Panc1 (cell line): ENCODE results near the gene MYL10. TPM values are rescaled to one million over a fixed set of nuclear protein-coding genes. Genes with fewer than 3 reads are reported as not detected.

Experiments used
- ATAC-seq: fragments of 200-7000 bp; cut with Tn5 transposase; 2 replicates; pipeline ENCODE4 v1.9.1; 2020; ENCODE audit warnings: mild to moderate bottlenecking, moderate library complexity
- BruUV-seq: library from RNA; stranded (reverse); fragments of 400-500 nt; replicated peaks from 2 replicates; lab custom pipeline; 2021; lab: Mats Ljungman, UMichigan
- CTCF ChIA-PET: fragments of 300-600 bp; sonication (Branson Sonifier 250); formaldehyde crosslinking; loops from one replicate; lab custom pipeline; 2022; ENCODE audit warnings: antibody characterized with exemption; lab: Charles Lee
- POLR2A ChIA-PET: fragments of 300-600 bp; sonication (Branson Sonifier 250); formaldehyde crosslinking; loops from one replicate; lab custom pipeline; 2022; ENCODE audit warnings: antibody characterized with exemption; lab: Charles Lee
- DNase-seq: peaks from one replicate; pipeline ENCODE4 v3.0.0-alpha.2; 2010; ENCODE audit warnings: low read depth, low spot score
- H3K27ac ChIP-seq: 2 replicates; pipeline ENCODE4 v1.5.1; 2011; ENCODE audit warnings: mild to moderate bottlenecking, low read length, inconsistent platforms
- H3K27me3 ChIP-seq: fragments of 200-500 bp; sonication (Bioruptor generic); 2 replicates; pipeline ENCODE4 v1.6.0; 2014; ENCODE audit warnings: low read length, inconsistent platforms; ENCODE audit not compliant: control insufficient read depth, insufficient read depth
- H3K36me3 ChIP-seq: fragments of 200-500 bp; sonication (Bioruptor generic); 2 replicates; pipeline ENCODE4 v1.5.1; 2014; ENCODE audit warnings: inconsistent platforms, mild to moderate bottlenecking, low read length, moderate library complexity; ENCODE audit not compliant: control insufficient read depth, insufficient read depth
- H3K4me1 ChIP-seq: 2 replicates; pipeline ENCODE4 v1.5.1; 2011; ENCODE audit warnings: inconsistent platforms, mild to moderate bottlenecking, low read length, moderate library complexity; ENCODE audit not compliant: control insufficient read depth, insufficient read depth
- H3K4me3 ChIP-seq, 2 experiments: 2 replicates each; pipeline ENCODE4 v1.5.1; 2011 to 2012; ENCODE audit warnings: low read depth in 2 of 2, low read length in 2 of 2, mild to moderate bottlenecking in 2 of 2, inconsistent platforms in 1 of 2, moderate library complexity in 1 of 2
- H3K9me3 ChIP-seq: fragments of 200-500 bp; sonication (Bioruptor generic); 2 replicates; pipeline ENCODE4 v1.5.1; 2014; ENCODE audit warnings: low read depth, mild to moderate bottlenecking, inconsistent platforms, low read length, moderate library complexity; ENCODE audit not compliant: control insufficient read depth, insufficient read depth
- POLR2AphosphoS5 ChIP-seq: IDR thresholded peaks from 2 replicates; pipeline ENCODE4 v1.6.1; 2012; ENCODE audit warnings: mild to moderate bottlenecking, low read depth, low read length, moderate library complexity
- SIN3A ChIP-seq: IDR thresholded peaks from 2 replicates; pipeline ENCODE4 v1.6.1; 2012; ENCODE audit warnings: low read depth, mild to moderate bottlenecking, low read length, moderate library complexity, borderline replicate concordance; ENCODE audit not compliant: insufficient read depth
- TCF7L2 ChIP-seq: IDR thresholded peaks from 2 replicates; pipeline ENCODE4 v1.6.1; 2011; ENCODE audit warnings: mild to moderate bottlenecking, low read depth, low read length, inconsistent platforms
- in situ Hi-C: cut with HindIII; loops from 2 replicates; pipeline ENCODE4 v1.10.0; 2016; ENCODE audit warnings: low sequenced_read_pairs, low pct_unique_long_range_greater_than_20kb
- intact Hi-C: fragments of 100-400 bp; cut with micrococcal nuclease; formaldehyde crosslinking; loops from one replicate; pipeline ENCODE4 v1.10.0; 2022; ENCODE audit not compliant: unreplicated experiment
- total RNA-seq: library from RNA; stranded (reverse); gene quantifications from one replicate; pipeline ENCODE4 v1.2.1, GENCODE V29; 2021; ENCODE audit not compliant: unreplicated experiment
- TF ChIP-seq, protein P1 (sequence below): fragments of 450-650 bp; IDR thresholded peaks from 2 replicates; pipeline ENCODE4 v1.5.1; 2017; ENCODE audit warnings: mild to moderate bottlenecking
- TF ChIP-seq, protein P2 (sequence below), 2 experiments: IDR thresholded peaks; 2 replicates each; pipeline ENCODE4 v1.6.1; 2011 to 2012; ENCODE audit warnings: low read depth in 2 of 2, control low read depth in 1 of 2, low read length in 1 of 2, mild to moderate bottlenecking in 1 of 2, moderate library complexity in 1 of 2; ENCODE audit not compliant: insufficient read depth in 1 of 2

MYL10 gene
- total RNA-seq, 1 experiment from 2014 or later, result not detected

DNA sequence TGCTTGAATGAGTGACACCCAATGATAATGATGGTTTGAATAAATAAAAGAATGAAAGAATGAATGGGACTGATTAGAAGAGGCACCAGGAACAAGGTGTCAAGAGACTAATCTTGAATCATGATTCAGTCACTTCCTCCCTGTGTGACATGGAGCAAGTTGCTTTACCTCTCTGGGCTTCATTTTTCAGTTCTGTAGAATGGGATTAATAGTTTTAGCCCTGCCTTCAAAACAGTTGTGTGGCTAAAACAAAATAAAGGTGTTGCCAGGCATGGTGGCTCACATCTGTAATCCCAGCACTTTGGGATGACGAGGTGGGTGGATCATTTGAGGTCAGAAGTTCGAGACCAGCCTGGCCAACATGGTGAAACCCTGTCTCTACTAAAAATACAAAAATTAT, 37.6 kb downstream of the MYL10 start:
- DNase-seq (no peak), ATAC-seq (no peak)
- H3K36me3 ChIP-seq, result no peaks in the 10 kb centered on the region
- ChIA-PET CTCF (interaction anchor here (0.6 to 0.7 kb wide), 2 partner anchors 11 to 1051 kb away, joined by 4 read pairs; no protein-coding TSS in a partner anchor), POLR2A (no interaction called here)
- H3K4me3 ChIP-seq, result no peak overlapping the region
- TF ChIP-seq TCF7L2 (no peak), SIN3A (no peak), POLR2AphosphoS5 (no peak)
- TF ChIP-seq, protein P1, sequence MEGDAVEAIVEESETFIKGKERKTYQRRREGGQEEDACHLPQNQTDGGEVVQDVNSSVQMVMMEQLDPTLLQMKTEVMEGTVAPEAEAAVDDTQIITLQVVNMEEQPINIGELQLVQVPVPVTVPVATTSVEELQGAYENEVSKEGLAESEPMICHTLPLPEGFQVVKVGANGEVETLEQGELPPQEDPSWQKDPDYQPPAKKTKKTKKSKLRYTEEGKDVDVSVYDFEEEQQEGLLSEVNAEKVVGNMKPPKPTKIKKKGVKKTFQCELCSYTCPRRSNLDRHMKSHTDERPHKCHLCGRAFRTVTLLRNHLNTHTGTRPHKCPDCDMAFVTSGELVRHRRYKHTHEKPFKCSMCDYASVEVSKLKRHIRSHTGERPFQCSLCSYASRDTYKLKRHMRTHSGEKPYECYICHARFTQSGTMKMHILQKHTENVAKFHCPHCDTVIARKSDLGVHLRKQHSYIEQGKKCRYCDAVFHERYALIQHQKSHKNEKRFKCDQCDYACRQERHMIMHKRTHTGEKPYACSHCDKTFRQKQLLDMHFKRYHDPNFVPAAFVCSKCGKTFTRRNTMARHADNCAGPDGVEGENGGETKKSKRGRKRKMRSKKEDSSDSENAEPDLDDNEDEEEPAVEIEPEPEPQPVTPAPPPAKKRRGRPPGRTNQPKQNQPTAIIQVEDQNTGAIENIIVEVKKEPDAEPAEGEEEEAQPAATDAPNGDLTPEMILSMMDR, result no peak
- TF ChIP-seq, protein P2, sequence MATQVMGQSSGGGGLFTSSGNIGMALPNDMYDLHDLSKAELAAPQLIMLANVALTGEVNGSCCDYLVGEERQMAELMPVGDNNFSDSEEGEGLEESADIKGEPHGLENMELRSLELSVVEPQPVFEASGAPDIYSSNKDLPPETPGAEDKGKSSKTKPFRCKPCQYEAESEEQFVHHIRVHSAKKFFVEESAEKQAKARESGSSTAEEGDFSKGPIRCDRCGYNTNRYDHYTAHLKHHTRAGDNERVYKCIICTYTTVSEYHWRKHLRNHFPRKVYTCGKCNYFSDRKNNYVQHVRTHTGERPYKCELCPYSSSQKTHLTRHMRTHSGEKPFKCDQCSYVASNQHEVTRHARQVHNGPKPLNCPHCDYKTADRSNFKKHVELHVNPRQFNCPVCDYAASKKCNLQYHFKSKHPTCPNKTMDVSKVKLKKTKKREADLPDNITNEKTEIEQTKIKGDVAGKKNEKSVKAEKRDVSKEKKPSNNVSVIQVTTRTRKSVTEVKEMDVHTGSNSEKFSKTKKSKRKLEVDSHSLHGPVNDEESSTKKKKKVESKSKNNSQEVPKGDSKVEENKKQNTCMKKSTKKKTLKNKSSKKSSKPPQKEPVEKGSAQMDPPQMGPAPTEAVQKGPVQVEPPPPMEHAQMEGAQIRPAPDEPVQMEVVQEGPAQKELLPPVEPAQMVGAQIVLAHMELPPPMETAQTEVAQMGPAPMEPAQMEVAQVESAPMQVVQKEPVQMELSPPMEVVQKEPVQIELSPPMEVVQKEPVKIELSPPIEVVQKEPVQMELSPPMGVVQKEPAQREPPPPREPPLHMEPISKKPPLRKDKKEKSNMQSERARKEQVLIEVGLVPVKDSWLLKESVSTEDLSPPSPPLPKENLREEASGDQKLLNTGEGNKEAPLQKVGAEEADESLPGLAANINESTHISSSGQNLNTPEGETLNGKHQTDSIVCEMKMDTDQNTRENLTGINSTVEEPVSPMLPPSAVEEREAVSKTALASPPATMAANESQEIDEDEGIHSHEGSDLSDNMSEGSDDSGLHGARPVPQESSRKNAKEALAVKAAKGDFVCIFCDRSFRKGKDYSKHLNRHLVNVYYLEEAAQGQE (IDR thresholded peaks at IDR 0.05; ENCODE audit: insufficient read depth in 1 of 2, low read depth in 2 of 2, low read length in 1 of 2), result no peak
- no peaks in the 10 kb centered on the region for H3K9me3 ChIP-seq
- in situ Hi-C loops, result no loop called here
- no peak overlapping the region for H3K27ac ChIP-seq
- BruUV-seq, result no TSS peak
- H3K27me3 ChIP-seq, result no peaks in the 10 kb centered on the region
- intact Hi-C loops, result no loop called here
- no peaks in the 10 kb centered on the region for H3K4me1 ChIP-seq

DNA sequence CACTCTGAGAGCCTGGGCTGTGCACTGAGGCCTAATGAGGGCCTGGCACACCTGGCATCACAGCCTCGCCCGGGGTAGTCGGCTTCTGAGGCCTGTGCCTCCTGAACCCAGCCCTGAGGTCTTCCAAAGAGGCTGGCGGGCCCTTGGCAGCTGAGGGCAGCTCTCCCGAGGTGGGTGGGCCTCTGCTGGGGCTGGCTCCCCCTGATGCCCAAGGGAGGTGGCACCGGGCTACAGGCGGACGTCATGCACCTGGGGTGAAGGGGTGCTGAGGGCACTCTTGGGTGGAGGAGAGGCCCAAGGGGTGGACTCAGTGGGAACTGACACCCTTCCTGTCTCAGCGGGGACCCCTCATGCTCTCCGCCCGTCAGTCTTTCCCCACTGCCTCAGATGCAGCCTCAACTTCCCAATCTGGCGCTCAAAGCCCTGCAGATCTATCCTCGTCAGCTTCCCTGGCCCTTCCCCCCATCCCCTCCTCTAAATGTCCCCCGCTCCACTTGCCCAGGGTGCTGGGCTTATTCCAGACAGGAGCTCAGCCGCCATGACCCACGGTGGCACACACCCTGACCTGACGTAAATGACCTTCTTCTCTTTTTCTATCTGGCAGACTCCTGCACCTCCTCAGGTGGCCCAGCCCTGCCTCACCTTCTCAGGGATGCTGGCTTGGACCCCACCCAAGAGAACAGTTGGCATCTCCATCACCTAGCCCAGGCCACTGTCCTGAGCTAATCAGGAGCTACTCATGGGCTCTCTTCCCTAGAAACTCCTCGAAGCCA, 38.2 kb downstream of the MYL10 start:
- H3K4me3 ChIP-seq, result no peak overlapping the region
- H3K9me3 ChIP-seq, result no peaks in the 10 kb centered on the region
- ATAC-seq (no peak), DNase-seq (no peak)
- ChIA-PET POLR2A (no interaction called here), CTCF (interaction anchor here (0.6 to 0.7 kb wide), 2 partner anchors 12 to 1050 kb away, joined by 4 read pairs; no protein-coding TSS in a partner anchor)
- H3K4me1 ChIP-seq, result no peaks in the 10 kb centered on the region
- no peak for TF ChIP-seq SIN3A
- TF ChIP-seq TCF7L2, result no peak
- TF ChIP-seq, protein P1, result no peak
- TF ChIP-seq, protein P2 (IDR thresholded peaks at IDR 0.05; ENCODE audit: insufficient read depth in 1 of 2, low read depth in 2 of 2, low read length in 1 of 2), result no peak
- BruUV-seq, result no TSS peak
- in situ Hi-C loops, result no loop called here
- no peaks in the 10 kb centered on the region for H3K27me3 ChIP-seq
- H3K36me3 ChIP-seq, result no peaks in the 10 kb centered on the region
- intact Hi-C loops, result no loop called here
- no peak overlapping the region for H3K27ac ChIP-seq
